ENCODE results near the gene NELL1.

NELL1 gene

GRCh38 chr11:21604564-21604963 lies 935.2 kb downstream of the NELL1 start:
- no peak for DNase-seq

- DNase-seq = no peak
Observed at GRCh38 chr11:21612326-21612725, 942.9 kb downstream of the NELL1 start.

DNA sequence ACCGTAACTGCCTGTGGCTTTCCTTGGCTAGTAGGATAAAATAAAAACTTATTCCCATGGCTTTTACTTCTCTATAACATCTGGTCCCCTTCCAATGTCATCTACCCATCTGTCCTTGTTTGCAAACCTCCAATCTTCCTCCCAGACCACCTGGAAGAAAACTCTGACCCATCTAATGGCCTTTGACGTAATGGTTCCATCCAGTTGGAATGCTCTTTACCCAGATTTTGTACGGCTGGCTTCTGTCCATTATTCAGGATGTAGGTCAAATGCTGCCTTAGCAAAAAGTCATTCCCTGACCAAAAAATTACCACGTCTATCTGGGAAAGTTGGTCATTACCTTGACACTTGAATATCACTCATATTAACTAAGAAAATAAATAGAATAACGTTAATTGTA lies 945.6 kb downstream of the NELL1 start:
- no peak for DNase-seq

DNA sequence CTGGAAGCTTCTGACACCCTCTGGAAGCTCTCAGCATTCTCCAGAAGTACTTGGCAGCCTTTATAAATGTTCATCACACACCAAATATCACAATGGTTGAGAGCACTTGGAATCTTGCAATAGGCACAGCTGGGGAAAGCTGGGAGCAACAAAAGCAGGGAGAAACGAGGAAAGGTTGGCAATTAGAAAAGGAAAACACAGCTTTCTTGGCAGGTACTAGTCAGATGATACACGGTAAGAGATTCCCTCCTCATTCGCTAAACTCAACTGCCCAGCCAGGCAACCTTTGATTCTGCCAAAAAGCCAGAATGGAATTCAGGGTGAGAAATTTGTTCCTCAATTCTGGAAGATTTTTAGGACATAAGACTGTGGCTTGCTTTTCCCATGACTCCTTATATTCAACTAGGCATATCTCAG lies 946.6 kb downstream of the NELL1 start:
- DNase-seq = no peak

DNA sequence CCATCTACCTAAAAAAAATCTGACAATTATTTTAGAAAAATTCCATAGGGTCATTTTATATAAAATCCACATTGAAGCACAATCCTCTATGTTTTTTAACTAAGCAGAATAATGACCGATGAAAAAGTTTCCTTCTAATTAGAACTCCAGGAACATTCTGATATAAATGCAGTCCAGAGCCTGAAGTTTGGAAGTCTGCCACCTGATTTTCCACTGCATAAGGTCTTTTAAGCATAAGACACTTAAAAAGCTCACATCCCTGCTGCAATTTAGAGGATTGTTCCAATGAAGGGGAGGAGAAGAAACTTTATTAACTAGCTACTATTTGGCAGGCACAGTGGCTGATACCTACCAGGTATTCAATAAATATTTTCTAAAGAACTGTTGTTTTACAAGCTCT lies 953.2 kb downstream of the NELL1 start:
- DNase-seq = no peak

GRCh38 chr11:21622995-21623394 lies 953.6 kb downstream of the NELL1 start:
- DNase-seq = no peak

All from CD4-positive, alpha-beta T cell treated with Interleukin-1 beta for 1 hour (primary cell).